H1 (cell line): ENCODE data around the gene WEE1. TPM values are rescaled to one million over a fixed set of nuclear protein-coding genes. Genes with fewer than 3 reads are reported as not detected.

Source experiments
- CTCF ChIA-PET: fragments of 300-600 bp; sonication (Branson Sonifier 250); formaldehyde crosslinking; loops from one replicate; lab custom pipeline; 2021; ENCODE audit not compliant: partially characterized antibody; lab: Charles Lee
- POLR2A ChIA-PET: fragments of 300-600 bp; sonication (Branson Sonifier 250); formaldehyde crosslinking; loops from one replicate; lab custom pipeline; 2021; ENCODE audit warnings: inconsistent platforms; ENCODE audit not compliant: partially characterized antibody; lab: Charles Lee
- DNase-seq, 2 experiments: peaks; one replicate each; pipeline versions ENCODE4 v3.0.0 to v3.0.0-alpha.2; 2010 to 2022; ENCODE audit warnings: low spot score in 2 of 2, low read depth in 1 of 2, mixed read lengths in 1 of 2
- FAIRE-seq: peaks from 2 replicates; lab custom pipeline; 2011; peaks lifted over from hg19 to GRCh38; lab: Jason Lieb, UNC
- H2AFZ ChIP-seq: 2 replicates; pipeline ENCODE4 v1.8.1; 2012; ENCODE audit warnings: low read length, inconsistent platforms
- H2AK5ac ChIP-seq: 2 replicates; pipeline ENCODE4 v1.6.1; 2013; ENCODE audit warnings: low read depth, low read length
- H2BK120ac ChIP-seq: replicated peaks from 2 replicates; pipeline ENCODE3; 2013; ENCODE audit warnings: low read depth, low read length, inconsistent platforms
- H2BK12ac ChIP-seq: 2 replicates; pipeline ENCODE4 v1.6.1; 2013; ENCODE audit warnings: low read depth, low read length
- H2BK15ac ChIP-seq: 2 replicates; pipeline ENCODE4 v1.6.1; 2013; ENCODE audit warnings: low read length
- H2BK20ac ChIP-seq: 2 replicates; pipeline ENCODE4 v1.6.1; 2013; ENCODE audit warnings: low read length
- H2BK5ac ChIP-seq: 2 replicates; pipeline ENCODE4 v1.6.1; 2013; ENCODE audit warnings: low read depth, low read length
- H3K14ac ChIP-seq: 2 replicates; pipeline ENCODE4 v1.6.1; 2013; ENCODE audit warnings: inconsistent platforms; ENCODE audit not compliant: insufficient read length
- H3K18ac ChIP-seq: 2 replicates; pipeline ENCODE4 v1.6.1; 2013; ENCODE audit warnings: low read length; ENCODE audit errors: extremely low read depth
- H3K23ac ChIP-seq: 2 replicates; pipeline ENCODE4 v1.6.1; 2013; ENCODE audit warnings: inconsistent platforms; ENCODE audit not compliant: insufficient read length
- H3K23me2 ChIP-seq: 2 replicates; pipeline ENCODE4 v1.6.1; 2013; ENCODE audit warnings: low read depth, low read length
- H3K27ac ChIP-seq: 2 replicates; pipeline ENCODE4 v1.6.1; 2011; ENCODE audit warnings: low read depth, low read length, inconsistent platforms
- H3K27me3 ChIP-seq, 4 experiments: replicated peaks in 1 of 4; 1 replicate in 1 of 4; 2 replicates in 3 of 4; pipeline versions ENCODE4 v1.6.1 to v1.8.1; 2011 to 2013; ENCODE audit warnings: low read length in 3 of 4, mild to moderate bottlenecking in 3 of 4, inconsistent platforms in 2 of 4, mixed read lengths in 2 of 4, moderate library complexity in 1 of 4; ENCODE audit not compliant: control insufficient read depth in 3 of 4, insufficient read depth in 3 of 4; ENCODE audit errors: extremely low read depth in 1 of 4
- H3K36me3 ChIP-seq, 4 experiments: 2 replicates each; pipeline versions ENCODE4 v1.6.1 to v1.8.1; 2011 to 2013; ENCODE audit warnings: mild to moderate bottlenecking in 4 of 4, low read length in 3 of 4, moderate library complexity in 2 of 4, control low read depth in 1 of 4, inconsistent platforms in 1 of 4; ENCODE audit not compliant: insufficient read depth in 4 of 4, control insufficient read depth in 2 of 4
- H3K4ac ChIP-seq: replicated peaks from 2 replicates; pipeline ENCODE3; 2013; ENCODE audit warnings: low read length, low read depth, mixed read lengths, inconsistent platforms; ENCODE audit not compliant: insufficient read length
- H3K4me1 ChIP-seq, 4 experiments: replicated peaks in 1 of 4; 1 replicate in 1 of 4; 2 replicates in 3 of 4; pipeline versions ENCODE4 v1.6.1 to v1.8.1; 2011 to 2013; ENCODE audit warnings: low read length in 3 of 4, inconsistent platforms in 2 of 4, mixed read lengths in 1 of 4; ENCODE audit not compliant: insufficient read depth in 4 of 4, control insufficient read depth in 3 of 4
- H3K4me2 ChIP-seq, 2 experiments: 2 replicates each; pipeline versions ENCODE4 v1.6.1 to v1.8.1; 2011 to 2013; ENCODE audit warnings: low read depth in 2 of 2, low read length in 2 of 2, control low read depth in 1 of 2, inconsistent platforms in 1 of 2, mild to moderate bottlenecking in 1 of 2; ENCODE audit not compliant: insufficient read depth in 1 of 2
- H3K4me3 ChIP-seq, 4 experiments: fragments of 200-600, 300-600 bp in 1 of 4; sonication (generic), shearing (Covaris generic), sonication (Bioruptor Twin) in 1 of 4; 2 replicates each; pipeline versions ENCODE4 v1.5.1 to v1.8.1; 2011 to 2016; ENCODE audit warnings: low read length in 4 of 4, low read depth in 3 of 4, control low read depth in 2 of 4, inconsistent platforms in 2 of 4, mild to moderate bottlenecking in 2 of 4, mixed read lengths in 1 of 4, moderate library complexity in 1 of 4; ENCODE audit not compliant: insufficient read depth in 2 of 4; ENCODE audit errors: extremely low read depth in 1 of 4
- H3K56ac ChIP-seq: replicated peaks from 2 replicates; pipeline ENCODE3; 2013; ENCODE audit warnings: low read depth, mild to moderate bottlenecking, mixed read lengths, low read length, inconsistent platforms; ENCODE audit not compliant: insufficient read length
- H3K79me1 ChIP-seq: 2 replicates; pipeline ENCODE4 v1.6.1; 2013; ENCODE audit warnings: low read depth, low read length, control low read depth
- H3K79me2 ChIP-seq, 2 experiments: 2 replicates each; pipeline versions ENCODE4 v1.6.1 to v1.8.1; 2012 to 2013; ENCODE audit warnings: low read length in 2 of 2, mild to moderate bottlenecking in 2 of 2, inconsistent platforms in 1 of 2; ENCODE audit not compliant: insufficient read depth in 2 of 2, control insufficient read depth in 1 of 2
- H3K9ac ChIP-seq, 4 experiments: replicated peaks in 1 of 4; 1 replicate in 1 of 4; 2 replicates in 3 of 4; pipeline versions ENCODE4 v1.6.1 to v1.8.1; 2011 to 2013; ENCODE audit warnings: low read depth in 3 of 4, low read length in 3 of 4, control low read depth in 2 of 4, mild to moderate bottlenecking in 2 of 4, moderate library complexity in 2 of 4, inconsistent platforms in 1 of 4; ENCODE audit errors: extremely low read depth in 1 of 4
- H3K9me3 ChIP-seq, 2 experiments: 2 replicates each; pipeline versions ENCODE4 v1.6.1 to v1.8.1; 2012 to 2013; ENCODE audit warnings: mild to moderate bottlenecking in 2 of 2, moderate library complexity in 2 of 2, control low read depth in 1 of 2, inconsistent platforms in 1 of 2, low read depth in 1 of 2, low read length in 1 of 2, mixed read lengths in 1 of 2; ENCODE audit not compliant: insufficient read depth in 2 of 2
- H4K20me1 ChIP-seq, 2 experiments: replicated peaks in 1 of 2; 2 replicates each; pipeline versions ENCODE3 to v1.8.1; 2011 to 2013; ENCODE audit warnings: inconsistent platforms in 2 of 2, low read length in 2 of 2, mild to moderate bottlenecking in 1 of 2; ENCODE audit not compliant: insufficient read depth in 2 of 2, control insufficient read depth in 1 of 2
- H4K5ac ChIP-seq: 2 replicates; pipeline ENCODE4 v1.6.1; 2013; ENCODE audit warnings: low read length, low read depth, mixed read lengths, inconsistent platforms; ENCODE audit not compliant: insufficient read length
- H4K8ac ChIP-seq: 2 replicates; pipeline ENCODE4 v1.8.0; 2013; ENCODE audit warnings: mild to moderate bottlenecking, moderate library complexity, low read length, inconsistent platforms; ENCODE audit not compliant: insufficient read depth; ENCODE audit errors: extremely low read depth
- H4K91ac ChIP-seq: replicated peaks from 2 replicates; pipeline ENCODE3; 2013; ENCODE audit warnings: low read length, mixed read lengths, inconsistent platforms; ENCODE audit not compliant: insufficient read length
- ATF2 ChIP-seq: IDR thresholded peaks from 2 replicates; pipeline ENCODE4 v1.6.1; 2012; ENCODE audit warnings: low read length, inconsistent platforms
- CEBPB ChIP-seq: IDR thresholded peaks from 2 replicates; pipeline ENCODE4 v1.6.1; 2012; ENCODE audit warnings: low read depth, low read length
- EP300 ChIP-seq, 2 experiments: IDR thresholded peaks; 1 replicate in 1 of 2; 2 replicates in 1 of 2; pipeline ENCODE4 v1.6.1; 2011 to 2012; ENCODE audit warnings: low read depth in 2 of 2, low read length in 2 of 2, mild to moderate bottlenecking in 2 of 2, borderline replicate concordance in 1 of 2, inconsistent platforms in 1 of 2, moderate library complexity in 1 of 2
- JUN ChIP-seq: IDR thresholded peaks from 2 replicates; pipeline ENCODE4 v1.6.1; 2011; ENCODE audit warnings: low read depth, mild to moderate bottlenecking, improper control_type of control experiment, low read length
- KDM5A ChIP-seq: fragments of 200-600 bp; IDR thresholded peaks from 2 replicates; pipeline ENCODE4 v1.7.1; 2012; ENCODE audit warnings: mild to moderate bottlenecking, low read length, inconsistent platforms, mixed read lengths
- MAFK ChIP-seq: IDR thresholded peaks from 2 replicates; pipeline ENCODE4 v1.6.1; 2012; ENCODE audit warnings: low read depth, mild to moderate bottlenecking, improper control_type of control experiment, low read length
- NANOG ChIP-seq: IDR thresholded peaks from 2 replicates; pipeline ENCODE4 v1.6.1; 2011; ENCODE audit warnings: low read length, low read depth, mild to moderate bottlenecking, inconsistent platforms; ENCODE audit not compliant: insufficient read depth, poor library complexity, severe bottlenecking
- RAD21 ChIP-seq, 2 experiments: IDR thresholded peaks in 1 of 2; conservative IDR thresholded peaks in 1 of 2; 2 replicates each; pipeline ENCODE4 v1.6.1; 2011; ENCODE audit warnings: low read depth in 2 of 2, low read length in 2 of 2, improper control_type of control experiment in 1 of 2, inconsistent platforms in 1 of 2, mild to moderate bottlenecking in 1 of 2, moderate library complexity in 1 of 2
- SP2 ChIP-seq: IDR thresholded peaks from 2 replicates; pipeline ENCODE4 v1.6.1; 2012; ENCODE audit warnings: mild to moderate bottlenecking, low read length, inconsistent platforms
- TCF12 ChIP-seq: IDR thresholded peaks from 2 replicates; pipeline ENCODE4 v1.6.1; 2011; ENCODE audit warnings: low read depth, mild to moderate bottlenecking, low read length
- WGBS, 2 experiments: shearing (Covaris generic) in 1 of 2; methylation state at CpG; one replicate each; pipeline versions ENCODE4 v1.1.6 to v1.1.7; 2013 to 2015; ENCODE audit warnings: low lambda C conversion rate in 2 of 2, mixed read lengths in 2 of 2, inconsistent platforms in 1 of 2, low coverage in 1 of 2, missing lambda C conversion rate in 1 of 2; ENCODE audit not compliant: insufficient replicate concordance in 2 of 2, insufficient coverage in 1 of 2, insufficient read length in 1 of 2; ENCODE audit errors: extremely low coverage in 1 of 2, missing lambda C conversion rate in 1 of 2; 5-methylcytosine and 5-hydroxymethylcytosine counted together
- polyA plus RNA-seq, 7 experiments: library from polyadenylated mRNA; depleted of rRNA in 3 of 7; stranded (reverse) in 5 of 7; unstranded in 2 of 7; fragments of >200 nt in 5 of 7; fragments of 200-250 nt in 2 of 7; gene quantifications; 1 replicate in 5 of 7; 2 replicates in 1 of 7; 4 replicates in 1 of 7; pipeline versions ENCODE4 v1.2.1 to v1.2.3, GENCODE V29; 2011 to 2013; ENCODE audit warnings: missing spikeins in 2 of 7, mixed read lengths in 2 of 7
- total RNA-seq: library from RNA; stranded (reverse); fragmentation: NEBNext Ultra II Directional; extraction: Animal tissue kit (Norgen Biotek cat#: 25700); gene quantifications from 2 replicates; pipeline ENCODE4 v1.2.1, GENCODE V29; 2021
- TF ChIP-seq, protein P1 (sequence below): IDR thresholded peaks from 2 replicates; pipeline ENCODE4 v1.6.1; 2011; ENCODE audit warnings: low read length, improper control_type of control experiment

WEE1 gene
- total and polyA plus RNA-seq, 2 of the 8 experiments (the other 6 are each of a cell fraction or from before 2014, with no cell fraction given), result 40.8 to 120 TPM

DNA sequence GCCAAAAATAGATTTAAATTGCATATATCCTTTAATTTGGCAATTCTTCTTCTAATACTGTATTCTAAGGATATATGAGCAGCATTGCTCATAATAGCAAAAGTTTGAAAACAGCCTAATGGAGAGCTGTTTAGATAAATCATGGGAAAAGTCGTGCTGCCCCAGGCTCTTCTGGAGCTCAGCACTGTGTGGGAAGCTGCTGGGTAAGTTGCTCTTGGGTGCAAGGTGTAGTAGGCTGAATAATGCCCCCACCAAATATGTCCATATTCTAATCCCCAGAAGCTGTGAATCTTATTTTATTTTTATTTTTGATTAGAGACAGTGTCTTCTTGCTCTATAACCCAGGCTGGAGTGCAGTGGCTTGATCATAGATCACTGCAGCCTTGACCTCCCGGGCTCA lies 34.9 kb upstream of the WEE1 start:
- Histone ChIP-seq H3K4ac (no peak overlapping the region), H3K4me2 (no peak overlapping the region), H3K36me3 (no peaks in the 10 kb centered on the region), H3K56ac (no peak overlapping the region), H3K79me1 (no peaks in the 10 kb centered on the region), H2BK15ac (no peak overlapping the region), H2BK120ac (no peak overlapping the region), H4K91ac (no peak overlapping the region), H2AK5ac (no peak overlapping the region), H3K27me3 (no peaks in the 10 kb centered on the region), H3K9ac (no peak overlapping the region), H2BK12ac (no peak overlapping the region), H3K4me1 (peaks cover 0 to 5% (median 2%) of the 10 kb centered on the region in 4 experiments; a peak in 5 of 7 replicates), H2BK5ac (no peak overlapping the region), H4K5ac (no peak overlapping the region), H3K18ac (no peak overlapping the region), H3K4me3 (no peak overlapping the region), H2BK20ac (no peak overlapping the region), H2AFZ (no peak overlapping the region), H4K8ac (no peak overlapping the region), H3K23ac (no peak overlapping the region), H4K20me1 (no peaks in the 10 kb centered on the region), H3K14ac (no peak overlapping the region), H3K9me3 (no peaks in the 10 kb centered on the region), H3K79me2 (no peaks in the 10 kb centered on the region), H3K23me2 (no peaks in the 10 kb centered on the region), H3K27ac (no peak overlapping the region)
- ChIA-PET CTCF (interaction anchor here (0.8 to 1.9 kb wide), 7 partner anchors 10 to 499 kb away, joined by 3 to 9 read pairs (median 3); no protein-coding TSS in a partner anchor), POLR2A (interaction anchor here (1.2 to 1.9 kb wide), 2 partner anchors 28 to 35 kb away, joined by 3 to 4 read pairs; partner anchors contain the start of gene WEE1)
- no peak for FAIRE-seq
- 83% methylated on average over 2 of the region's 2 CpGs; no CpG with 5 or more reads in 1 of the 2 experiments for WGBS, 2 experiments
- DNase-seq, result no peak
- TF ChIP-seq JUN (no peak), EP300 (IDR thresholded peaks at IDR 0.05; ENCODE audit: borderline replicate concordance in 1 of 2, low read depth in 2 of 2, low read length in 2 of 2) (no peak), RAD21 (IDR thresholded peaks at IDR 0.05 in 1 of 2, conservative IDR thresholded peaks at IDR 0.05 in 1 of 2; ENCODE audit: low read depth in 2 of 2, low read length in 2 of 2) (no peak), TCF12 (no peak), SP2 (no peak), CEBPB (no peak), NANOG (no peak), ATF2 (no peak), MAFK (no peak), KDM5A (no peak)
- TF ChIP-seq, protein P1, sequence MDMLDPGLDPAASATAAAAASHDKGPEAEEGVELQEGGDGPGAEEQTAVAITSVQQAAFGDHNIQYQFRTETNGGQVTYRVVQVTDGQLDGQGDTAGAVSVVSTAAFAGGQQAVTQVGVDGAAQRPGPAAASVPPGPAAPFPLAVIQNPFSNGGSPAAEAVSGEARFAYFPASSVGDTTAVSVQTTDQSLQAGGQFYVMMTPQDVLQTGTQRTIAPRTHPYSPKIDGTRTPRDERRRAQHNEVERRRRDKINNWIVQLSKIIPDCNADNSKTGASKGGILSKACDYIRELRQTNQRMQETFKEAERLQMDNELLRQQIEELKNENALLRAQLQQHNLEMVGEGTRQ, result no peak
